HCT116 (cell line): ENCODE results near the gene KRT222. TPM values are rescaled to one million over a fixed set of nuclear protein-coding genes. Genes with fewer than 3 reads are reported as not detected.

ENCODE experiments used
- ATAC-seq: fragments of 200-7000 bp; cut with Tn5 transposase; 2 replicates; pipeline ENCODE4 v1.9.1; 2020; ENCODE audit warnings: mild to moderate bottlenecking, moderate library complexity
- BruUV-seq: library from RNA; stranded (reverse); fragments of 400-500 nt; replicated peaks from 2 replicates; lab custom pipeline; 2021; lab: Mats Ljungman, UMichigan
- CTCF ChIA-PET: fragments of 300-600 bp; sonication (Branson Sonifier 250); formaldehyde crosslinking; loops from one replicate; lab custom pipeline; 2021; ENCODE audit warnings: antibody characterized with exemption; lab: Charles Lee
- POLR2A ChIA-PET: fragments of 300-600, 350-600 bp; sonication (Branson Sonifier 250); formaldehyde crosslinking; loops from one replicate; lab custom pipeline; 2021; ENCODE audit warnings: antibody characterized with exemption; lab: Charles Lee
- RAD21 ChIA-PET, 2 experiments: fragments of 300-600 bp; sonication (Branson Sonifier 250); formaldehyde crosslinking; loops; one replicate each; lab custom pipeline; 2023; ENCODE audit warnings: low total read pairs in 2 of 2; ENCODE audit not compliant: uncharacterized antibody in 2 of 2, unreplicated experiment in 2 of 2, low non-redundant PET in 1 of 2; lab: Charles Lee
- DNase-seq: peaks from one replicate; pipeline ENCODE4 v3.0.0-alpha.2; 2010; ENCODE audit warnings: low read depth, low spot score
- H2AFZ ChIP-seq: fragments of 200-600 bp; shearing (Covaris generic), sonication (generic); 2 replicates; pipeline ENCODE4 v1.6.1; 2017; ENCODE audit warnings: low read depth, mixed run types, mixed read lengths, antibody characterized with exemption, low read length; ENCODE audit not compliant: poor library complexity, severe bottlenecking
- H3K27ac ChIP-seq: 2 replicates; pipeline ENCODE4 v1.5.1; 2012; ENCODE audit warnings: low read depth, low read length
- H3K27me3 ChIP-seq: fragments of 200-600 bp; sonication (generic); 2 replicates; pipeline ENCODE4 v1.6.1; 2016; ENCODE audit warnings: mixed run types, low read length, mixed read lengths; ENCODE audit not compliant: insufficient read depth
- H3K36me3 ChIP-seq, 2 experiments: fragments of 200-500 bp in 1 of 2; fragments of 200-600 bp in 1 of 2; sonication (Bioruptor generic) in 1 of 2; sonication (generic) in 1 of 2; 2 replicates each; pipeline versions ENCODE4 v1.5.1 to v1.6.1; 2014 to 2016; ENCODE audit warnings: low read length in 2 of 2, inconsistent platforms in 1 of 2, mixed read lengths in 1 of 2, mixed run types in 1 of 2; ENCODE audit not compliant: insufficient read depth in 2 of 2, control insufficient read depth in 1 of 2
- H3K4me1 ChIP-seq, 2 experiments: fragments of 200-600 bp in 1 of 2; sonication (generic) in 1 of 2; 2 replicates each; pipeline versions ENCODE4 v1.5.1 to v1.6.1; 2012 to 2017; ENCODE audit warnings: low read length in 2 of 2, inconsistent platforms in 1 of 2, mild to moderate bottlenecking in 1 of 2, mixed read lengths in 1 of 2, mixed run types in 1 of 2, moderate library complexity in 1 of 2; ENCODE audit not compliant: insufficient read depth in 2 of 2, control insufficient read depth in 1 of 2
- H3K4me2 ChIP-seq: fragments of 200-600 bp; sonication (generic); 2 replicates; pipeline ENCODE4 v1.6.1; 2017; ENCODE audit warnings: mixed run types, low read length, mixed read lengths
- H3K4me3 ChIP-seq, 2 experiments: fragments of 200-600 bp in 1 of 2; sonication (generic) in 1 of 2; replicated peaks in 1 of 2; 2 replicates each; pipeline ENCODE4 v1.5.1; 2011 to 2016; ENCODE audit warnings: low read length in 2 of 2, control low read depth in 1 of 2, low read depth in 1 of 2, mild to moderate bottlenecking in 1 of 2, mixed read lengths in 1 of 2, mixed run types in 1 of 2
- H3K79me2 ChIP-seq: fragments of 200-600 bp; sonication (generic); 2 replicates; pipeline ENCODE4 v1.6.1; 2017; ENCODE audit warnings: mild to moderate bottlenecking, mixed run types, low read length, moderate library complexity, mixed read lengths; ENCODE audit not compliant: insufficient read depth
- H3K9ac ChIP-seq: fragments of 200-600 bp; sonication (generic); 2 replicates; pipeline ENCODE4 v1.6.1; 2016; ENCODE audit warnings: low read length, mixed read lengths
- H3K9me2 ChIP-seq: fragments of 200-600 bp; sonication (generic), shearing (Covaris generic); 2 replicates; pipeline ENCODE4 v1.6.1; 2017; ENCODE audit warnings: mixed run types, mild to moderate bottlenecking, moderate library complexity; ENCODE audit not compliant: insufficient read depth
- H3K9me3 ChIP-seq, 2 experiments: fragments of 200-500 bp in 1 of 2; fragments of 200-600 bp in 1 of 2; sonication (Bioruptor generic) in 1 of 2; sonication (generic) in 1 of 2; 2 replicates each; pipeline ENCODE4 v1.6.1; 2014 to 2017; ENCODE audit warnings: low read length in 2 of 2, mixed read lengths in 2 of 2, inconsistent platforms in 1 of 2, low read depth in 1 of 2, mild to moderate bottlenecking in 1 of 2, mixed run types in 1 of 2, moderate library complexity in 1 of 2; ENCODE audit not compliant: control insufficient read depth in 1 of 2, insufficient read depth in 1 of 2
- H4K20me1 ChIP-seq: fragments of 200-600 bp; sonication (generic), shearing (Covaris generic); 2 replicates; pipeline ENCODE4 v1.6.1; 2017; ENCODE audit warnings: mixed run types, mild to moderate bottlenecking, moderate library complexity; ENCODE audit not compliant: insufficient read depth
- CBX3 ChIP-seq: IDR thresholded peaks from 2 replicates; pipeline ENCODE4 v1.6.1; 2012; ENCODE audit warnings: low read depth
- CEBPB ChIP-seq: IDR thresholded peaks from 2 replicates; pipeline ENCODE4 v1.6.1; 2012; ENCODE audit warnings: low read depth
- ELF1 ChIP-seq: IDR thresholded peaks from 2 replicates; pipeline ENCODE4 v1.6.1; 2012; ENCODE audit warnings: low read depth, borderline replicate concordance
- EZH2 ChIP-seq: fragments of 200-600 bp; sonication (generic); IDR thresholded peaks from 2 replicates; pipeline ENCODE4 v1.6.1; 2017; ENCODE audit warnings: antibody characterized with exemption, mixed run types
- FOSL1 ChIP-seq: IDR thresholded peaks from 2 replicates; pipeline ENCODE4 v1.6.1; 2012; ENCODE audit warnings: low read depth
- JUND ChIP-seq: IDR thresholded peaks from 2 replicates; pipeline ENCODE4 v1.6.1; 2012
- POLR2AphosphoS5 ChIP-seq: IDR thresholded peaks from 2 replicates; pipeline ENCODE4 v1.6.1; 2011; ENCODE audit warnings: mild to moderate bottlenecking, low read depth, low read length, moderate library complexity
- RAD21 ChIP-seq: IDR thresholded peaks from 2 replicates; pipeline ENCODE4 v1.6.1; 2012; ENCODE audit warnings: low read depth, mild to moderate bottlenecking
- SIN3A ChIP-seq: IDR thresholded peaks from 2 replicates; pipeline ENCODE4 v1.6.1; 2012; ENCODE audit warnings: low read depth
- SRF ChIP-seq: IDR thresholded peaks from 2 replicates; pipeline ENCODE4 v1.6.1; 2012; ENCODE audit warnings: low read depth
- YY1 ChIP-seq: IDR thresholded peaks from 2 replicates; pipeline ENCODE4 v1.6.1; 2011; ENCODE audit warnings: low read length, low read depth, moderate library complexity, mild to moderate bottlenecking; ENCODE audit not compliant: insufficient replicate concordance; ENCODE audit errors: extremely low read depth
- ZFX ChIP-seq: fragments of 450-650 bp; IDR thresholded peaks from 2 replicates; pipeline ENCODE4 v1.6.1; 2017
- intact Hi-C: fragments of 100-400 bp; cut with micrococcal nuclease; formaldehyde crosslinking; loops from 2 replicates; pipeline ENCODE4 v1.10.0; 2022
- total RNA-seq: library from RNA; stranded (reverse); gene quantifications from one replicate; pipeline ENCODE4 v1.2.1, GENCODE V29; 2021; ENCODE audit not compliant: unreplicated experiment
- TF ChIP-seq, protein P1 (sequence below): IDR thresholded peaks from 2 replicates; pipeline ENCODE4 v1.6.1; 2012
- TF ChIP-seq, protein P2 (sequence below), 3 experiments: fragments of 200-600 bp in 1 of 3; sonication (generic) in 1 of 3; IDR thresholded peaks in 2 of 3; conservative IDR thresholded peaks in 1 of 3; 2 replicates each; pipeline ENCODE4 v1.5.1; 2012 to 2017; ENCODE audit warnings: low read depth in 2 of 3, low read length in 2 of 3, antibody characterized with exemption in 1 of 3, borderline replicate concordance in 1 of 3, control low read depth in 1 of 3, mild to moderate bottlenecking in 1 of 3, mixed read lengths in 1 of 3, mixed run types in 1 of 3, moderate library complexity in 1 of 3; ENCODE audit not compliant: insufficient read depth in 1 of 3
- TF ChIP-seq, protein P3 (sequence below): IDR thresholded peaks from 2 replicates; pipeline ENCODE4 v1.6.1; 2012; ENCODE audit warnings: low read depth
- TF ChIP-seq, protein P4 (sequence below): IDR thresholded peaks from 2 replicates; pipeline ENCODE4 v1.6.1; 2012
- TF ChIP-seq, protein P5 (sequence below): IDR thresholded peaks from 2 replicates; pipeline ENCODE4 v1.6.1; 2011; ENCODE audit warnings: mild to moderate bottlenecking, low read length, moderate library complexity; ENCODE audit not compliant: insufficient replicate concordance; ENCODE audit errors: extremely low read depth

KRT222 gene
- total RNA-seq, 1 experiment from 2014 or later, result 5.0 TPM

DNA sequence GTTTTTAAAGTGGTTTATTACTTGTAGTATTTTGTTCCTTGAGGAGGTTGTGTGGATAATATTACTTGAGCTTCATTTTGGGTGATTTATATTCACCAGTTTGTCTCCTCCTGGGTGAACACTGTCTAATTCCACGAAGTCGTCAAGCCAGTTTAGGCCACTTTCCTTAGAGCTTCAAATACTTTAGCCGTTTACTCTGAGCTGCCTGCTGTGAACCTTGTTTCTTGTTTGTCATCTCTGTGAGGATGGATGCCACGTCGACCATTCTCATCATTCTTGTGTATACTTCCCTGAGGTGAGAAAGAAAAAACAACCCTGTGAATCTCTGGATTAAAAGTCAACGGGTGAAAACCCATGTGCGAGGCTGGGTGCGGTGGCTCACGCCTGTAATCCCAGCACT lies 29.6 kb upstream of the KRT222 start:
- H3K9me3 ChIP-seq, result no peaks in the 10 kb centered on the region
- H3K9ac ChIP-seq, result no peak overlapping the region
- H3K4me1 ChIP-seq, result no peaks in the 10 kb centered on the region
- H4K20me1 ChIP-seq, result no peaks in the 10 kb centered on the region
- no peak for TF ChIP-seq RAD21
- TF ChIP-seq SRF, result no peak
- TF ChIP-seq SIN3A, result no peak
- TF ChIP-seq, protein P1, sequence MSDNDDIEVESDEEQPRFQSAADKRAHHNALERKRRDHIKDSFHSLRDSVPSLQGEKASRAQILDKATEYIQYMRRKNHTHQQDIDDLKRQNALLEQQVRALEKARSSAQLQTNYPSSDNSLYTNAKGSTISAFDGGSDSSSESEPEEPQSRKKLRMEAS, result no peak
- no peak for TF ChIP-seq EZH2
- TF ChIP-seq JUND, result no peak
- TF ChIP-seq, protein P2, sequence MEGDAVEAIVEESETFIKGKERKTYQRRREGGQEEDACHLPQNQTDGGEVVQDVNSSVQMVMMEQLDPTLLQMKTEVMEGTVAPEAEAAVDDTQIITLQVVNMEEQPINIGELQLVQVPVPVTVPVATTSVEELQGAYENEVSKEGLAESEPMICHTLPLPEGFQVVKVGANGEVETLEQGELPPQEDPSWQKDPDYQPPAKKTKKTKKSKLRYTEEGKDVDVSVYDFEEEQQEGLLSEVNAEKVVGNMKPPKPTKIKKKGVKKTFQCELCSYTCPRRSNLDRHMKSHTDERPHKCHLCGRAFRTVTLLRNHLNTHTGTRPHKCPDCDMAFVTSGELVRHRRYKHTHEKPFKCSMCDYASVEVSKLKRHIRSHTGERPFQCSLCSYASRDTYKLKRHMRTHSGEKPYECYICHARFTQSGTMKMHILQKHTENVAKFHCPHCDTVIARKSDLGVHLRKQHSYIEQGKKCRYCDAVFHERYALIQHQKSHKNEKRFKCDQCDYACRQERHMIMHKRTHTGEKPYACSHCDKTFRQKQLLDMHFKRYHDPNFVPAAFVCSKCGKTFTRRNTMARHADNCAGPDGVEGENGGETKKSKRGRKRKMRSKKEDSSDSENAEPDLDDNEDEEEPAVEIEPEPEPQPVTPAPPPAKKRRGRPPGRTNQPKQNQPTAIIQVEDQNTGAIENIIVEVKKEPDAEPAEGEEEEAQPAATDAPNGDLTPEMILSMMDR (IDR thresholded peaks at IDR 0.05 in 2 of 3, conservative IDR thresholded peaks at IDR 0.05 in 1 of 3; ENCODE audit: borderline replicate concordance in 1 of 3, insufficient read depth in 1 of 3, low read depth in 2 of 3, low read length in 2 of 3), result no peak
- TF ChIP-seq CBX3, result no peak
- TF ChIP-seq CEBPB, result no peak
- TF ChIP-seq ELF1, result no peak
- TF ChIP-seq, protein P3, sequence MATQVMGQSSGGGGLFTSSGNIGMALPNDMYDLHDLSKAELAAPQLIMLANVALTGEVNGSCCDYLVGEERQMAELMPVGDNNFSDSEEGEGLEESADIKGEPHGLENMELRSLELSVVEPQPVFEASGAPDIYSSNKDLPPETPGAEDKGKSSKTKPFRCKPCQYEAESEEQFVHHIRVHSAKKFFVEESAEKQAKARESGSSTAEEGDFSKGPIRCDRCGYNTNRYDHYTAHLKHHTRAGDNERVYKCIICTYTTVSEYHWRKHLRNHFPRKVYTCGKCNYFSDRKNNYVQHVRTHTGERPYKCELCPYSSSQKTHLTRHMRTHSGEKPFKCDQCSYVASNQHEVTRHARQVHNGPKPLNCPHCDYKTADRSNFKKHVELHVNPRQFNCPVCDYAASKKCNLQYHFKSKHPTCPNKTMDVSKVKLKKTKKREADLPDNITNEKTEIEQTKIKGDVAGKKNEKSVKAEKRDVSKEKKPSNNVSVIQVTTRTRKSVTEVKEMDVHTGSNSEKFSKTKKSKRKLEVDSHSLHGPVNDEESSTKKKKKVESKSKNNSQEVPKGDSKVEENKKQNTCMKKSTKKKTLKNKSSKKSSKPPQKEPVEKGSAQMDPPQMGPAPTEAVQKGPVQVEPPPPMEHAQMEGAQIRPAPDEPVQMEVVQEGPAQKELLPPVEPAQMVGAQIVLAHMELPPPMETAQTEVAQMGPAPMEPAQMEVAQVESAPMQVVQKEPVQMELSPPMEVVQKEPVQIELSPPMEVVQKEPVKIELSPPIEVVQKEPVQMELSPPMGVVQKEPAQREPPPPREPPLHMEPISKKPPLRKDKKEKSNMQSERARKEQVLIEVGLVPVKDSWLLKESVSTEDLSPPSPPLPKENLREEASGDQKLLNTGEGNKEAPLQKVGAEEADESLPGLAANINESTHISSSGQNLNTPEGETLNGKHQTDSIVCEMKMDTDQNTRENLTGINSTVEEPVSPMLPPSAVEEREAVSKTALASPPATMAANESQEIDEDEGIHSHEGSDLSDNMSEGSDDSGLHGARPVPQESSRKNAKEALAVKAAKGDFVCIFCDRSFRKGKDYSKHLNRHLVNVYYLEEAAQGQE, result no peak
- TF ChIP-seq POLR2AphosphoS5, result no peak
- TF ChIP-seq, protein P4, sequence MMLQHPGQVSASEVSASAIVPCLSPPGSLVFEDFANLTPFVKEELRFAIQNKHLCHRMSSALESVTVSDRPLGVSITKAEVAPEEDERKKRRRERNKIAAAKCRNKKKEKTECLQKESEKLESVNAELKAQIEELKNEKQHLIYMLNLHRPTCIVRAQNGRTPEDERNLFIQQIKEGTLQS, result no peak
- no peak for TF ChIP-seq YY1
- TF ChIP-seq FOSL1, result no peak
- TF ChIP-seq, protein P5, sequence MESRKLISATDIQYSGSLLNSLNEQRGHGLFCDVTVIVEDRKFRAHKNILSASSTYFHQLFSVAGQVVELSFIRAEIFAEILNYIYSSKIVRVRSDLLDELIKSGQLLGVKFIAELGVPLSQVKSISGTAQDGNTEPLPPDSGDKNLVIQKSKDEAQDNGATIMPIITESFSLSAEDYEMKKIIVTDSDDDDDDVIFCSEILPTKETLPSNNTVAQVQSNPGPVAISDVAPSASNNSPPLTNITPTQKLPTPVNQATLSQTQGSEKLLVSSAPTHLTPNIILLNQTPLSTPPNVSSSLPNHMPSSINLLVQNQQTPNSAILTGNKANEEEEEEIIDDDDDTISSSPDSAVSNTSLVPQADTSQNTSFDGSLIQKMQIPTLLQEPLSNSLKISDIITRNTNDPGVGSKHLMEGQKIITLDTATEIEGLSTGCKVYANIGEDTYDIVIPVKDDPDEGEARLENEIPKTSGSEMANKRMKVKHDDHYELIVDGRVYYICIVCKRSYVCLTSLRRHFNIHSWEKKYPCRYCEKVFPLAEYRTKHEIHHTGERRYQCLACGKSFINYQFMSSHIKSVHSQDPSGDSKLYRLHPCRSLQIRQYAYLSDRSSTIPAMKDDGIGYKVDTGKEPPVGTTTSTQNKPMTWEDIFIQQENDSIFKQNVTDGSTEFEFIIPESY, result no peak
- TF ChIP-seq ZFX, result no peak
- no peak overlapping the region for H3K27ac ChIP-seq
- CTCF ChIA-PET, result no interaction called here
- no peak overlapping the region for H3K4me3 ChIP-seq
- H3K4me2 ChIP-seq, result no peak overlapping the region
- H3K9me2 ChIP-seq, result no peaks in the 10 kb centered on the region
- POLR2A ChIA-PET, result interaction anchor here (0.9 kb wide), 1 partner anchor 11 kb away, joined by 3 read pairs; no protein-coding TSS in a partner anchor
- H3K36me3 ChIP-seq, result no peaks in the 10 kb centered on the region
- no peaks in the 10 kb centered on the region for H3K79me2 ChIP-seq
- intact Hi-C loops, result no loop called here
- no peak for ATAC-seq
- RAD21 ChIA-PET, result no interaction called here
- no TSS peak for BruUV-seq
- no peak for DNase-seq
- H3K27me3 ChIP-seq, result no peaks in the 10 kb centered on the region
- H2AFZ ChIP-seq, result no peak overlapping the region
